SK-N-SH (cell line): ENCODE data around the gene AVPI1. TPM values are rescaled to one million over a fixed set of nuclear protein-coding genes. Genes with fewer than 3 reads are reported as not detected.

Source experiments
- CTCF ChIA-PET: fragments of 300-600, 350-600 bp; formaldehyde crosslinking; extraction: SDS; loops from one replicate; lab custom pipeline; 2021; lab: Yijun Ruan, JAX
- POLR2A ChIA-PET: fragments of 350-600 bp; sonication (Branson Sonifier 250); formaldehyde crosslinking; extraction: SDS; loops from one replicate; lab custom pipeline; 2020; ENCODE audit warnings: antibody characterized with exemption, inconsistent platforms; lab: Yijun Ruan, JAX
- DNase-seq: peaks from one replicate; pipeline ENCODE4 v3.0.0; 2012
- H2AFZ ChIP-seq: fragments of 200-600 bp; sonication (generic); 2 replicates; pipeline ENCODE4 v1.8.1; 2016; ENCODE audit warnings: antibody characterized with exemption, mild to moderate bottlenecking, low read depth
- H3F3A ChIP-seq: fragments of 200-600 bp; sonication (generic); replicated peaks from 2 replicates; pipeline ENCODE3; 2016; ENCODE audit warnings: antibody characterized with exemption, mild to moderate bottlenecking; ENCODE audit not compliant: insufficient read depth
- H3K27ac ChIP-seq, 2 experiments: fragments of 200-500 bp in 1 of 2; fragments of 200-600 bp in 1 of 2; sonication (Bioruptor generic) in 1 of 2; sonication (generic), shearing (Covaris generic) in 1 of 2; 2 replicates each; pipeline versions ENCODE4 v1.5.1 to v1.6.1; 2014 to 2016; ENCODE audit warnings: low read depth in 2 of 2, inconsistent platforms in 1 of 2, low read length in 1 of 2, mild to moderate bottlenecking in 1 of 2, mixed read lengths in 1 of 2
- H3K27me3 ChIP-seq: fragments of 200-600 bp; sonication (generic), shearing (Covaris generic); 2 replicates; pipeline ENCODE4 v1.6.1; 2016; ENCODE audit warnings: mixed run types; ENCODE audit not compliant: insufficient read depth
- H3K36me3 ChIP-seq, 2 experiments: fragments of 200-500 bp in 1 of 2; fragments of 200-600 bp in 1 of 2; sonication (Bioruptor generic) in 1 of 2; sonication (generic) in 1 of 2; replicated peaks in 1 of 2; 2 replicates each; pipeline versions ENCODE3 to v1.5.1; 2014 to 2016; ENCODE audit warnings: low read length in 1 of 2, mild to moderate bottlenecking in 1 of 2; ENCODE audit not compliant: insufficient read depth in 2 of 2, control insufficient read depth in 1 of 2
- H3K4me1 ChIP-seq, 2 experiments: fragments of 200-500 bp in 1 of 2; fragments of 200-600 bp in 1 of 2; sonication (Bioruptor generic) in 1 of 2; sonication (generic), shearing (Covaris generic) in 1 of 2; 2 replicates each; pipeline versions ENCODE4 v1.5.1 to v1.6.1; 2014 to 2016; ENCODE audit warnings: low read depth in 1 of 2, low read length in 1 of 2, mixed run types in 1 of 2; ENCODE audit not compliant: insufficient read depth in 2 of 2, control insufficient read depth in 1 of 2
- H3K4me2 ChIP-seq: fragments of 200-600 bp; sonication (generic), shearing (Covaris generic); 2 replicates; pipeline ENCODE4 v1.6.1; 2017; ENCODE audit warnings: mixed run types
- H3K4me3 ChIP-seq, 2 experiments: fragments of 200-500 bp in 1 of 2; fragments of 200-600 bp in 1 of 2; sonication (Bioruptor generic) in 1 of 2; sonication (generic), shearing (Covaris generic) in 1 of 2; 2 replicates each; pipeline versions ENCODE4 v1.5.1 to v1.8.1; 2014 to 2016; ENCODE audit warnings: low read depth in 2 of 2, inconsistent platforms in 1 of 2, low read length in 1 of 2, mild to moderate bottlenecking in 1 of 2, mixed read lengths in 1 of 2, moderate library complexity in 1 of 2
- H3K79me2 ChIP-seq: fragments of 200-600 bp; sonication (generic); 2 replicates; pipeline ENCODE4 v1.8.1; 2017; ENCODE audit warnings: mild to moderate bottlenecking; ENCODE audit not compliant: insufficient read depth
- H3K9ac ChIP-seq: fragments of 200-600 bp; sonication (generic); 2 replicates; pipeline ENCODE4 v1.6.1; 2017; ENCODE audit warnings: mixed run types
- H3K9me2 ChIP-seq: fragments of 200-600 bp; sonication (generic); 2 replicates; pipeline ENCODE4 v1.6.1; 2017; ENCODE audit warnings: mixed run types
- H3K9me3 ChIP-seq: fragments of 200-600 bp; sonication (generic); 2 replicates; pipeline ENCODE4 v1.6.1; 2017; ENCODE audit warnings: mixed run types, mild to moderate bottlenecking, moderate library complexity
- H4K20me1 ChIP-seq: fragments of 200-600 bp; sonication (generic); 2 replicates; pipeline ENCODE4 v1.6.1; 2017; ENCODE audit warnings: mild to moderate bottlenecking, mixed run types; ENCODE audit not compliant: insufficient read depth
- CTCF ChIP-seq: fragments of 200-600 bp; sonication (generic); IDR thresholded peaks from 2 replicates; pipeline ENCODE4 v1.6.1; 2017; ENCODE audit warnings: antibody characterized with exemption, mild to moderate bottlenecking, moderate library complexity
- FOSL2 ChIP-seq: IDR thresholded peaks from 2 replicates; pipeline ENCODE4 v1.4.0; 2012; ENCODE audit warnings: low read depth, mild to moderate bottlenecking, moderate library complexity, borderline replicate concordance
- FOXJ3 ChIP-seq: sonication (generic); formaldehyde crosslinking; IDR thresholded peaks from 2 replicates; pipeline ENCODE4 v1.5.1; 2020; ENCODE audit warnings: mild to moderate bottlenecking, missing genetic modification reagents
- GATA2 ChIP-seq: sonication (generic); formaldehyde crosslinking; IDR thresholded peaks from 2 replicates; pipeline ENCODE4 v1.5.0; 2020; ENCODE audit warnings: mild to moderate bottlenecking, missing genetic modification reagents
- MAX ChIP-seq: IDR thresholded peaks from 2 replicates; pipeline ENCODE4 v1.4.0; 2012; ENCODE audit warnings: low read depth
- MXI1 ChIP-seq: IDR thresholded peaks from 2 replicates; pipeline ENCODE4 v1.6.1; 2012; ENCODE audit warnings: mild to moderate bottlenecking, low read depth, low read length, improper control_type of control experiment
- REST ChIP-seq: IDR thresholded peaks from 2 replicates; pipeline ENCODE4 v1.6.1; 2012; ENCODE audit warnings: mild to moderate bottlenecking, low read depth, low read length, moderate library complexity
- RFX5 ChIP-seq: IDR thresholded peaks from 2 replicates; pipeline ENCODE4 v1.6.1; 2012; ENCODE audit warnings: mild to moderate bottlenecking, improper control_type of control experiment, low read length
- ZBTB33 ChIP-seq: IDR thresholded peaks from 2 replicates; pipeline ENCODE4 v1.4.0; 2012; ENCODE audit warnings: low read depth, borderline replicate concordance
- WGBS: methylation state at CpG from one replicate; pipeline ENCODE4 v1.1.6; 2017; ENCODE audit warnings: low lambda C conversion rate; 5-methylcytosine and 5-hydroxymethylcytosine counted together
- polyA plus RNA-seq, 3 experiments: library from polyadenylated mRNA; depleted of rRNA; stranded (reverse); fragments of >200 nt; gene quantifications; 2 replicates each; pipeline ENCODE4 v1.2.3, GENCODE V29; 2012

Gene AVPI1
- polyA plus RNA-seq, 1 of the 3 experiments (the other 2 are of a cell fraction) = 6.3 TPM

GRCh38 chr10:97675222-97675621, 11.8 kb downstream of the AVPI1 start:
- Histone ChIP-seq H3K27me3 (no peaks in the 10 kb centered on the region), H3K9ac (no peak overlapping the region), H3K27ac (no peak overlapping the region; a peak in 1 of 4 replicates), H3K4me3 (no peak overlapping the region), H3F3A (peaks cover 8% of the 10 kb centered on the region), H2AFZ (no peak overlapping the region), H3K9me2 (no peaks in the 10 kb centered on the region), H3K4me2 (no peak overlapping the region), H3K9me3 (no peaks in the 10 kb centered on the region), H3K4me1 (peaks cover 0 to 6% of the 10 kb centered on the region in 2 experiments; a peak in 1 of 4 replicates), H3K79me2 (0 out of 2 replicates have a peak, but pooled peaks cover 3% of the 10 kb centered on the region), H4K20me1 (no peaks in the 10 kb centered on the region), H3K36me3 (peaks cover 32 to 47% of the 10 kb centered on the region in 2 experiments)
- no peak for DNase-seq
- TF ChIP-seq MXI1 (no peak), RFX5 (no peak), GATA2 (no peak), MAX (no peak), CTCF (no peak), REST (no peak), FOXJ3 (CRISPR knock-in tag) (no peak), ZBTB33 (no peak), FOSL2 (no peak)
- CTCF ChIA-PET = interaction anchor here (0.9 to 6.8 kb wide), 7 partner anchors 9 to 60 kb away, joined by 3 to 71 read pairs (median 4); partner anchors contain the start of genes AVPI1, PI4K2A and ZFYVE27
- POLR2A ChIA-PET = interaction anchor here (1.4 kb wide), 1 partner anchor 12 kb away, joined by 4 read pairs; the partner anchor contains the start of gene AVPI1
- 91% methylated on average over 8 of the region's 9 CpGs for whole genome bisulfite sequencing
